GM21723 (cell line): ENCODE measurements around the gene REST.
"Not testable (repeated sequence)": the region's sequence is repeated elsewhere in the genome, so short reads cannot be mapped to it uniquely, and the experiment has no call there.

Experiments used
- ATAC-seq: cut with Tn5 transposase; IDR thresholded peaks from one replicate; pipeline ENCODE4 v1.9.1; 2021; ENCODE audit warnings: mild to moderate bottlenecking, moderate library complexity; ENCODE audit not compliant: unreplicated experiment

Gene REST

DNA sequence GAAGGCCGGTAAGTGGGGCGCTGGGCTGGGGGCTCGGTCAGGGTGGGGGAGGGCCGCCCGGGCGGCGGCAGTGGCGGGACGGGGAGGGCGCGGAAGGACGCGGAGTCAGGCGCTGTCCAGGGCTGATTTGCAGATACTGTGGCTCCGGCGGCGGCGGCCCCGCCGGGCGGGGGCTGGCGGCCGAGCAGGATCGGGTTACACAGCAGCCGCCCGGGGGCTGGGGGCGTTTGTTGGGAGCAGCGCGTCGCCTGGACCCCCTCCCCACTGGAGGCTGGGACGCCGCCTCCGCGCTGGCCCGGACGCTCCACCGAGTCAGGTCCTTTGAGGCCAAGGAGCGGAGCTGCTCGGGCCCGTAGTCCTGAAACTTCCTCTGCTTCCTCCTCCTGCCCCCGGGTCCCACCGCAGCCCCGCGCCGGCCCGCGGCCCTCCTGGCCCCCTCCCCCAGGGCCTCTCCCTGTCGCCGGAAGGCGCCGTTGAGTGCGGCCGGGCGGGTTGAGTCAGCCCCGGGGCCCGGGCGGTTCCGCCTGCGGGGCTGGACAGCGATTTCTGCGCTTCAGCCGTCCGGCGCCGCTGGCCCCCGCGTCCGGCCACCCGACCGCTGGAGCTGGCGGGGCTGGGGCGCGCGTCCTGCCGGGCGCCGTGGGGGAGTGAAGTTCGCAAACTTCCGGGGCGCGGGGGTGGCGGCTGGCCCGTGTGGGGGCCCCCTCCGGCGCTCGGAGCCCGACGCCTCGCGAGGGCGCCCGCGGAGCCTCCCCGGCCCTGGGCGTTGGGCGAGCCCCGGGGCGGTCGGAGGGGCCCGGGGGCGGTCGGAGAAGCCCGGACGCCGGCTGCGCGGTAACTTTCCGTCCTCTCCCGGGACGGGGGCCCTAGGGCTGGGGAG lies 746 bp downstream of the REST start:
- peak; percentile 61 for ATAC-seq

DNA sequence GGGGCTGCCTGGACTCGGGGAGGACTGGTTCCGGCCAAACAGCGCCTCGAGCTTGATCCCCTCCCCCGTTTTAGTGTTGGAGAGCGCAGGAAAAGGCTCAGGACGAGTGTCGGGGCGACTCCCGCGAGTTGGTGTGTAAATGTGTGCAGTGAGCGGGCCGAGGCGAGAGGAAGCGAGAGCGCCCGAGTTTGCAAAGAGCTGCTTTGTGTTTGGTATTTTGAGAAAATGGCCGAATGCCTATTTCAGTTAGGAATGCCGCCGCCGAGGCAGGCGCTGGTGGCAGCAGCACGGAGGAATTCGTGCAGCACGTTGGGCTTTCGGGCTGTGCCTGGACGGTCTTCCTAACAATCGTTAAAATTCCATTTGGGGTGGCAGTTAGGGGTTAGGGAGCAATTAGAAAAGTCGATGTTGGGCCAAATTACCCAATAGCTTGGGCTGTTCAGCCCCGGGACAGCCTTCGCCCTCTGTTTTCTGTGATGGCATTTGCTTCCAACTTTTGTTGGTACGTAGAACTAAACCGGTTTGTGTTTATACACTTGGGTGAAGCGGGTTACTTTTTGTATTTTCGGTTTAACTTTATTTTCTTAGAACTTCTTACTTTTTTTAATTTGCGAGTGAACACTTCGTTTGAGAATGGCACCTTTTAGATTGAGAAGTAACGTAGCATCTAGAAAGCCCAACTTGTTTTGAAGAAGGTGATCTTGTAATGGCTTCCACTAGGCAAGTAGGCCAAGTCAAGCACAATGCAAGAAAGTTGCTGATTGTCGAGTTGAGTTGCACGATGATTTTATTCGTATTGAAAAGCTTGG lies 1.6 kb downstream of the REST start:
- peak; percentile 34 for ATAC-seq

DNA sequence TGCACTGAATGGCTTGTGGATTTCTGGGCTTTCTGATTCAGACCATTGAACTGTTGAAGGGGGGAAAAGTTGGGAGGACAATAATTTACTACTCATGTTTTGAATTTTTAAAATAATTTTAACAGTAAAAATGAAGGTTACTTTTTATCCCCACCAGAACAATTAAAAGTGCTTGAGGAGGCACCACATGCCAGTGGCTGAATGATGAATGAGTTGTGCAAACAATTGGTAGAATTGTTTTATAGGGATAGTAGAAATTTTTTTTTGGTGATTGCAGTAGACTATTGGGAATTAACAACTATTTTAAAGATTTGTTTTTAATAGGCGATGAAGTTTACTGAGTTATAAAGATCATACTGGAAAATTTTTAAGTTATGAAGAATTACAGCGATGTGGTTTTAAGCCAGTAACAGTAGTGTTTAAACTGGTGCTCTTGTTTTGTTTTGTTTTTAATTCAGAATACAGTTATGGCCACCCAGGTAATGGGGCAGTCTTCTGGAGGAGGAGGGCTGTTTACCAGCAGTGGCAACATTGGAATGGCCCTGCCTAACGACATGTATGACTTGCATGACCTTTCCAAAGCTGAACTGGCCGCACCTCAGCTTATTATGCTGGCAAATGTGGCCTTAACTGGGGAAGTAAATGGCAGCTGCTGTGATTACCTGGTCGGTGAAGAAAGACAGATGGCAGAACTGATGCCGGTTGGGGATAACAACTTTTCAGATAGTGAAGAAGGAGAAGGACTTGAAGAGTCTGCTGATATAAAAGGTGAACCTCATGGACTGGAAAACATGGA lies 2.7 kb downstream of the REST start:
- no peak for ATAC-seq

DNA sequence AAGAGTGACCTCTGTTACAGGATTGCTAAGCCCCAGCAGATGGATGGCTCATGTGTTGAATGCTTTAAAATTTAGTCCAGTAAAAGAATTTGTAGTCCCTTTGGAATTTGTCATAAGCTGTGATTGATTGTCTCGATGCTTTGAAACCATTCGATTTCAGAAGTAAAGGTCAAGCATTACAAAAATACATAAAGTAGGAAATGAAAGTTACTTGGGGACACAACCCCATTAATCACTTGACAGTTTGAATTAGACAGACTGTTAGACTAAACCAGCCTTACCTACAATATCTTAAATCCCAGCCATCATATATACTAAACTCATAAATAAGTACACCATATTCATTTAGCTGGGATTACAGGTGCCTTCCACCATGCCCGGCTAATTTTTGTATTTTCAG lies 6.6 kb downstream of the REST start:
- ATAC-seq: no peak

DNA sequence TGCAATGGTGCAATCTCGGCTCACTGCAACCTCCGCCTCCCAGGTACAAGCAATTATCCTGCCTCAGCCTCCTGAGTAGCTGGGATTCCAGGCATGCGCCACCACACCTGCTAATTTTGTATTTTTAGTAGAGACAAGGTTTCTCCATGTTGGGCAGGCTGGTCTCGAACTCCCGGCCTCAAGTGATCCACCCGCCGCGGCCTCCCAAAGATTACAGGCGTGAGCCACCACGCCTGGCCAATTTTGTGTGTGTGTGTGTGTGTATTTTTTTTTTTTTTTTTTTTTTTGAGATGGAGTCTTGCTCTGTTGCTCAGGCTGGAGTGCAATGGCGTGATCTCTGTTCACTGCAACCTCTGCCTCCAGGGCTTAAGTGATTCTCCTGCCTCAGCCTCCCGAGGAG lies 7.3 kb downstream of the REST start:
- ATAC-seq: not testable (repeated sequence)

DNA sequence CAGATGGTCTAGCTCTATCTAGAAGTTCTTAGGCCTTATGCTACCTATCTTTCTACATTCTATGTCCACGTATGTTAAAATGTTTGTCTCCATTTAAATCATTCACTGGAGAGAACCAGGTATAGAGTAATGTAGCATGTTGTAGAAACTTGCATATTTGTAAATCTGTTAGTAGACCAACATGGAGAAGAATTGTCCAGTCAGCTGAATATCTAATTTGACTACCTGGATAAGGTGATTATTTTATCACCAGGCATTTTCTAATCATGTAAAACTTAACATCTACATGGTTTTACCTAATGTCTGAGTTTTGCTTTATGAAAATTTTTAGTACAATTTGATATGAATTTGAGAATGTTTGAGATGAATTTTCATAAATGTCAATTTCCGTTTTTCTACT lies 19.5 kb downstream of the REST start:
- no peak for ATAC-seq

DNA sequence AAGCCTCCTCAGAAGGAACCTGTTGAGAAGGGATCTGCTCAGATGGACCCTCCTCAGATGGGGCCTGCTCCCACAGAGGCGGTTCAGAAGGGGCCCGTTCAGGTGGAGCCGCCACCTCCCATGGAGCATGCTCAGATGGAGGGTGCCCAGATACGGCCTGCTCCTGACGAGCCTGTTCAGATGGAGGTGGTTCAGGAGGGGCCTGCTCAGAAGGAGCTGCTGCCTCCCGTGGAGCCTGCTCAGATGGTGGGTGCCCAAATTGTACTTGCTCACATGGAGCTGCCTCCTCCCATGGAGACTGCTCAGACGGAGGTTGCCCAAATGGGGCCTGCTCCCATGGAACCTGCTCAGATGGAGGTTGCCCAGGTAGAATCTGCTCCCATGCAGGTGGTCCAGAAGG lies 22.9 kb downstream of the REST start:
- ATAC-seq: no peak

DNA sequence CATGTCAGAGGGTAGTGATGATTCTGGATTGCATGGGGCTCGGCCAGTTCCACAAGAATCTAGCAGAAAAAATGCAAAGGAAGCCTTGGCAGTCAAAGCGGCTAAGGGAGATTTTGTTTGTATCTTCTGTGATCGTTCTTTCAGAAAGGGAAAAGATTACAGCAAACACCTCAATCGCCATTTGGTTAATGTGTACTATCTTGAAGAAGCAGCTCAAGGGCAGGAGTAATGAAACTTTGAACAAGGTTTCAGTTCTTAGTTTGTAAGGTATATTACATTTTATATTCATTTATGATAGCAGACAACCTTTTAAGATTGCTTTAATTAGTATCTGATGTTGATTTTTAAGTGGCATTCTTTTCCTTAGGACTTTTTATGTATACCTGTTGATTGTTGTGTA lies 24.2 kb downstream of the REST start:
- no peak for ATAC-seq

DNA sequence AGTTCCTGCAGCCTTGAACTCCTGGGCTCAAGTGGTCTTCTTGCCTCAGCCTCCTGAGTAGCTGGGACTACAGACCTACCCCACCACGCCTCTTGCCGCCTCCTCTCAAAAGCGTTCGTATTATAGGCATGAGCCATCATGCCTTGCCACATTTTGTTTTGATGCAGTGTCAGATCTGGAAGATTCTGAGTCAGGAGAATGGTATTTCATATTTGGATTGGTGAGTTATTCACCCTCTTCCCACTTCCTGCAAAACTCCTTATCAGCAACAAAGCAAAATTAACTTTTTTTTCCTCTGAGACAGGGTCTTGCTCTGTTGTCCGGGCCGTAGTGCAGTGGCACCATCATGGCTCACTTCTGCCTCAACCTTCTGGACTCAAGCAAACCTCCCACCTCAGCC lies 29.6 kb downstream of the REST start:
- no peak for ATAC-seq

DNA sequence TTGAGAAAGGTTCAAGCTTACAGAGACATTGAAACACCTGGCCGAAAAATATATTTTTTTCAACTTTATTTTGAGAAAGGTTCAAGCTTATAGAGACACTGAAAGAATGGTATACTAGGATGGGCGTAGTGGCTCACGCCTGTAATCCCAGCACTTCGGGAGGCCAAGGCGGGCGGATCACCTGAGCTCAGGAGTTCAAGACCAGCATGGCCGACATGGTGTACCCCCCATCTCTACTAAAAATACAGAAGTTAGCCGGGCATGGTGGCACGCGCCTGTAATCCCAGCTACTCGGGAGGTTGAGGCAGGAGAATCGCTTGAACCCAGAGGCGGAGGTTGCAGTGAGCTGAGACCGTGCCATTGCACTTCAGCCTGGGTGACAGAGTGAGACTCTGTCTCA lies 32.1 kb downstream of the REST start:
- ATAC-seq: not testable (repeated sequence)

DNA sequence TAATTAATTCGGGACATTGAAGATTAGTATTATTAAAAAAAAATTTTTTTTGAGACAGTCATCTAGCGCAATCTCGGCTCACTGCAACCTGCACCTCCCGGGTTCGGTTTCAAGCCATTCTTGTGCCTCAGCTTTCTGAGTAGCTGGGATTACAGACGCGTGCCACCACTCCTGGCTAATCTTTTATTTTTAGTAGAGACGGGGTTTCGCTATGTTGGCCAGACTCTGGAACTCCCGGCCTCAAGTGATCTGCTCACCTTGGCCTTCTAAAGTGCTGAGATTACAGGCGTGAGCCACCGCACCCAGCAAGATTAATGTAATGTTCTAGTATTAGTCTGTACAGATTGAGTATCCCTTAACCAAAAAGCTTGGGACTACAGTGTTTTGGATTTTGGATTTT lies 32.7 kb downstream of the REST start:
- ATAC-seq: no peak

DNA sequence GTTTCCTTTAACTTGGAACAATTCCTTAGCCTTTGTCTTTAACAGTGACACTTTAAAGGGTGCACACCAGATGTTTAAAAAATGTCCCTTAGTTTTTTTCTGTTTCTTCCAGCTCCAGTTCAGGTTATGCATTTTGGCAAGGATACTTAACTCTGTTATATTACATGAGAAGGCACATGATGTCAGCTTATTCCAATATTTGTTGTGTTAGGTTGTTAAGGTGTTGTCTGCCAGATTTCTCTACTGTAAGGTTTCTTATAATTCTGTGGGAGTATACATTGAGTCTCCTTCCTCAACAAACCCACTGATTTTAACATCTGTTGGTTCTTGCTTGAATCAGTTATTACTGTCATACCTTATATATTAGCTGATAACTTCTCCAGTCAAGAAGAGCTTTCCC lies 33.3 kb downstream of the REST start:
- no peak for ATAC-seq

DNA sequence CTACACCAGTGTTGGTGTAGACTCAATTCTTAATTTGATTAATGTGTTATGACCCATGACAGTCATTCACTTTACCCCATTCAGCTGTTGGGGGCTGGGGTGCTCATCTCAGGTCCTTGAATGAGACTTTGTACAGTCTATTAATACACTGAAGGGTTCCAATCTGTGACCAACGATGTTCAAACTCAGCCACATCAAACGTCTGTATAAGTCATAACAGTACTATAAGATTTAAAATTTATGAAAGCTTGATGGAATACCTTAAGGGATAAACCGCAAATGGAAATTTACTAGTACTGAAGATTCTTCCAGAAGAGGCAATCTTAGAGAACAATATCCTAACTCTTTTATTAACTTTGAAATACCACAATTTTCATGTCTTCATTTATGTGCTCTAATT lies 33.7 kb downstream of the REST start:
- no peak for ATAC-seq

DNA sequence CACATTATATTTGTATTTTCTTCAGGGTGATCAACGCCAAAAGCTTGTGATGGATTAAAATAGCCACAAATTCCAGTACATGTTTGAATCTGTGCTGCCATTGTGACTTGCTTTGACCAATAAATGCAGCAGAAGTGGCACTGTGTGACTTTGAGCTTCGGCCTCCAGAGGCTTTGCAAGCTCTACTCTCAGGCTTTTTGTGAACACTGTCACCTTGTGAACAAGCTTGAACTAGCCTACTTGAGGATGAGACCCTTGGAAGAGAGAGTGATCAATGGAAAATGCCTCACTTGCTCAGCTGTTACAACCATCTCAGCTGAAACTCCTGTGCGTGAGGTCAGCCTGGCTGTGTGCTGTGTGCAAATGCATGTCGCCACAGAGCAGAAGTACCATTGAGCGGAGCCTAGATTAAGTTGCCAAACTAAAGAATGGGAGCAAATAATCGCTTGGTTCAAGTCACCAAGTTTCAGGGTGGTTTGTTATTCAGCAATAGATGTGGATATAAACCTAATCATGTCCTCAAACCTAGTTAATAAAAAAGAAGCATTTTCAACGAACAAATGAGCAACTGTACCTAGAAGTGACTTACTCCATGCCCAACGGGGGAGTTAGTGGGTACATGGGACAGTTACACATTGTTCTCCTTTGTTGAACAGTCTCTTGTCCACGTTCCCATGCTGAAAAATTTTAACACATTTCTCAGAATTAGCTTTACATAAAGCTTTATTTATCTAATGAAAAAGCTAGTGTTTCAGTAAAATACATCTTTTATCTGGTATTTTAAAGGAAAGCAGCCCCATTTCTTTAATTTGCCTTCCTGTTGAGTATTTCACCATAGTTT lies 46.2 kb downstream of the REST start:
- ATAC-seq: no peak

DNA sequence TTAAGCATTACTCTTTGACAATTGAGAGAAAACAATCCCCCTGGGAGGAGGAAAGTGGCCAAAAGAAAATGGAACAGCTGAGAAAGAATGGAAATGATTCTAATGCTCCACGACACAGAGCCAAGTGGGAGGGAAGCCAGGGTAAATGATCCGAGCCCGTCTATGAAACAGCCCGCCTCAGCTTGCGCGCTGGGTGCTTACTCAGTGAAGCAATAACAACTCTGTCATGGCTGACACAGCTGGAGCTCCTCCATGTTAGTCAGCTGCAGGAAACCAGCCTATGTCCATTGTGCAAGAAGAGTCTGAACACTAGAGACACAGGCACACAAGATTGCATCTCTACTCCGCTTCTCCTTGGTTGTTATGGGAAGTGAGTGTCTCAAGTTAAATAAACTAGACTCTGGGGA lies 50.4 kb downstream of the REST start:
- no peak for ATAC-seq

DNA sequence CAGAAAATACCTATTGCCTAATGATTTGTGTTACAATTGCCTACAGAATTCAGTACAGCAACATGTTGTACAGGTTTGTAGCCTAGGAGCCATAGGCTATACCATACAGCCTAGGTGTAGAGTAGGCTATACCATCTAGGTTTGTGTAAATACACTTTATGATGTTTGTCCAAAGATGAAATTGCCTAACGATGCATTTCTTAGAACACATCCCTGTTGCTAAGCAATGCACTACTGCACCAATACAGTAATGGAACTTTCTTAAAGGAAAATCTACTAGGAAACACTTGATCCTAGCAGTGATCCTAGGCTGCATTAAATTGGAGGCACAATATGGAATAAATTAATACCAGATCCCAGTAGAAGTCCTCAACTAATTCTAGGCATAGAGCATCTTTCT lies 51.4 kb downstream of the REST start:
- no peak for ATAC-seq

DNA sequence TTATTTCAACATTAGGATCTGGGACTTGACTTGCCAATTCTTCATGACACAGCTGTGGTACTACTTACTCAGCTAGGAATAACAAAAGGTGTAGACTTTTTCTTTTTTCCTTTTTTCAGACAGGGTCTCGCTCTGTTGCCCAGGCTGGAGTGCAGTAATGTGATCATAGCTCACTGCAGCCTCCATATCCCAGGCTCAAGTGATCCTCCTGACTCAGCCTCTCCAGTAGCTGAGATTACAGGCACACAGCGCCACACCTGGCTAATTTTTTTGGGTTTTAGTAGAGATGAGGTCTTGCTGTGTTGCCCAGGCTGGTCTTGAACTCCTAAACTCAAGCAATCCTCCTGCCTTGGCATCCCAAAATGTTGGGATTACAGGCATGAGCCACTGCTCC lies 53.4 kb downstream of the REST start:
- ATAC-seq: no peak

DNA sequence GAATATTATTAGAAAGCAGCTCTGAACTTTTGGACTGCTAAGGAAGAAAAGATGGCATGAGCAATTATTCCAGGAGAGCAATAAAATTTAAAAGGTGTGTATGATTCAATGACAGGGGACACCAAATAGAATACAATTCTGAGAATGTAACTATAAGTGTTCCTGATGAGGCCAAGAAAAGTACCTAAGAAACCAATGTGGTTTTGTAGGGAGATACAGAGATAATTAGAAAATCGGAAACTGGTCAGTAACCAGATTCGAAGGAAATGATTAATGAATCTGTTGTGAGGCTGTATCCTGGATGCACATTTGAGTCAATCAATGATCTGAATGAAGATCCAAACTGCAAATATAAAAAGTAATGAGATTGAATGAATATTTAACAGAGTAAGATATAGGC lies 63.7 kb downstream of the REST start:
- ATAC-seq: no peak

DNA sequence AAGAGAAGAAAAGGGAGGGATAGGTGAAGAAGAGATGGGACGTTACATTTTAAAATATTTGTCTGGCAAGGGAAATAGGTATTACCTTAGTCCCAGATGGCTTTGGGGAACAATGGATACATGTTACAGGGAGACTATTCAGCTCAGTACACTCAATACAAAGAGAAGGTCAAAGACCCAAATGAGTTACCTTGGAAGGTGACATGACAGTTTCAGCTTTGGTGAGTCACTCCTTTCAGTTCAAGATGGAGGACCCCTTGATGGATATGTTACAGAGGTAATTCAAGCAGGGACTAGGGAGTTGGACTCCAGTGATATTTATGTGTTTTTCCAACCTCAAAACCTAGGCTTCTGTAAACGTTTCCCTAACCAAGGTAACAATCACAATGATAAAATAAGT lies 64.7 kb downstream of the REST start:
- ATAC-seq: no peak

DNA sequence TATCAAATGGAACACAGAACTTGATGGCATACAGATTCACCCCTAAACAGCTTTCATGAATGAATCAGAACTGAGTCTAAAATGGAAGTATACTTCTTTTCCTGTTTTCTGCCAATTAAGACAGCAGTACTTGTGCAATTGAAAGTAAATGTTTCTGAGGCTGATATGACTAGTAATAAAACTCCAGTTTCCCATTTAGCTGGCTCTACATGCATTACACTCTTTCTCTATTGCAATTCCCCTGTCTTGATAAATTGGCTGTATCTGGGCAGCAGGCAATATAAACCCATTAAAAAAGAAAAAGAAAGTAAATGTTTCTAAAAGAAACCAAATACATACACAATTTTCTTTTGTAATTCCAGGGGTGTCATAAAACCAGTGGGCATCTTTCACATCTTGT lies 65.1 kb downstream of the REST start:
- ATAC-seq: no peak

DNA sequence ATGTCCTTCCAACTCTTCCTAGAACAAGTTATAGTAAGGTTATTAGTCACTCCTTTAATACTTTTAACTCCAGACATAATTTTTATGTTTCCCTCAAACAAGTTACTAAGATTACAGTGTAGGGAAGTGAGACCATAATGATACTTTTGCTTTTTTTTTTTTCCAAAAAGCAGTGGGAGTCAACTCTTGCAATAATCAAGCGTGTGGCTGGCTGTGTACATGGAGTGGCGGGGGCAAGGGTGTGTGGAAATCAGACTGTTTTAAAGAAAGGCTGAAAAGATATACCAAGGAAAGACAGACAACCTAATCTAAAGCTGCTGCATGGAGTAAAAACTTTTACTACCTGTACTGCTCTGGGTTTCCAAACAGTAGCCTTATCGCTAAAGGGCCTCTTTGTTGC lies 65.6 kb downstream of the REST start:
- no peak for ATAC-seq
